SK-N-SH treated with all-trans-retinoic acid at 6 μM for 48 hours (cell line): ENCODE data around the gene CTNNA3.

Experiments
- ATAC-seq: fragments of 200-7000 bp; cut with Tn5 transposase; 3 replicates; pipeline ENCODE4 v1.9.1; 2020; ENCODE audit warnings: mild to moderate bottlenecking, moderate library complexity
- ARNTL ChIP-seq: fragments of 450-650 bp; formaldehyde crosslinking; IDR thresholded peaks from 2 replicates; pipeline ENCODE4 v1.5.0; 2020; ENCODE audit warnings: low read depth, mild to moderate bottlenecking, moderate library complexity, borderline replicate concordance
- CREB5 ChIP-seq: fragments of 250-450 bp; sonication (Bioruptor Pico); IDR thresholded peaks from 2 replicates; pipeline ENCODE4 v1.5.1; 2020; ENCODE audit warnings: low read depth, mild to moderate bottlenecking, moderate library complexity
- CSDC2 ChIP-seq: fragments of 250-450 bp; sonication (Bioruptor Pico); IDR thresholded peaks from 2 replicates; pipeline ENCODE4 v1.5.0; 2020; ENCODE audit warnings: mild to moderate bottlenecking, moderate library complexity
- CSRNP3 ChIP-seq: fragments of 250-450 bp; sonication (Bioruptor Pico); IDR thresholded peaks from 2 replicates; pipeline ENCODE4 v1.5.1; 2021; ENCODE audit warnings: mild to moderate bottlenecking, moderate library complexity
- ESRRG ChIP-seq: fragments of 250-450 bp; sonication (Bioruptor Pico); IDR thresholded peaks from 2 replicates; pipeline ENCODE4 v1.6.1; 2021; ENCODE audit warnings: mild to moderate bottlenecking
- GLIS3 ChIP-seq: fragments of 250-450 bp; sonication (Bioruptor Pico); IDR thresholded peaks from 2 replicates; pipeline ENCODE4 v1.5.0; 2020; ENCODE audit warnings: mild to moderate bottlenecking, moderate library complexity
- ISL1 ChIP-seq: fragments of 250-450 bp; sonication (Bioruptor Pico); IDR thresholded peaks from 2 replicates; pipeline ENCODE4 v2.1.2; 2022; ENCODE audit warnings: mild to moderate bottlenecking, moderate library complexity
- OSR1 ChIP-seq: fragments of 250-450 bp; sonication (Bioruptor Pico); IDR thresholded peaks from 2 replicates; pipeline ENCODE4 v1.8.0; 2022; ENCODE audit warnings: moderate library complexity, mild to moderate bottlenecking, inconsistent platforms
- POU6F1 ChIP-seq: fragments of 250-450 bp; sonication (Bioruptor Pico); IDR thresholded peaks from 2 replicates; pipeline ENCODE4 v1.8.0; 2021; ENCODE audit warnings: low read depth, mild to moderate bottlenecking, moderate library complexity, borderline replicate concordance
- PPARA ChIP-seq: fragments of 250-450 bp; sonication (Bioruptor Pico); IDR thresholded peaks from 2 replicates; pipeline ENCODE4 v1.5.0; 2020; ENCODE audit warnings: mild to moderate bottlenecking, borderline replicate concordance
- RARB ChIP-seq: fragments of 250-450 bp; sonication (Bioruptor Pico); IDR thresholded peaks from 2 replicates; pipeline ENCODE4 v1.8.0; 2021; ENCODE audit warnings: mild to moderate bottlenecking, moderate library complexity
- SNAI2 ChIP-seq: fragments of 250-450 bp; sonication (Bioruptor Pico); IDR thresholded peaks from 2 replicates; pipeline ENCODE4 v1.5.0; 2020; ENCODE audit warnings: mild to moderate bottlenecking, moderate library complexity
- TCF4 ChIP-seq: fragments of 250-450 bp; sonication (Bioruptor Pico); IDR thresholded peaks from 2 replicates; pipeline ENCODE4 v1.8.0; 2021; ENCODE audit warnings: mild to moderate bottlenecking, moderate library complexity, borderline replicate concordance
- TOX ChIP-seq: fragments of 250-450 bp; sonication (Bioruptor Pico); IDR thresholded peaks from 2 replicates; pipeline ENCODE4 v1.8.0; 2021; ENCODE audit warnings: mild to moderate bottlenecking, moderate library complexity, borderline replicate concordance
- TSHZ2 ChIP-seq: fragments of 250-450 bp; sonication (Bioruptor Pico); IDR thresholded peaks from 2 replicates; pipeline ENCODE4 v1.5.0; 2020; ENCODE audit warnings: mild to moderate bottlenecking, moderate library complexity
- ZC3H10 ChIP-seq: fragments of 250-450 bp; sonication (Bioruptor Pico); IDR thresholded peaks from 2 replicates; pipeline ENCODE4 v1.5.1; 2021; ENCODE audit warnings: mild to moderate bottlenecking, moderate library complexity
- ZFP3 ChIP-seq: fragments of 250-450 bp; sonication (Bioruptor Pico); IDR thresholded peaks from 2 replicates; pipeline ENCODE4 v1.5.0; 2020; ENCODE audit warnings: mild to moderate bottlenecking, moderate library complexity
- ZFP30 ChIP-seq: fragments of 450-650 bp; formaldehyde crosslinking; IDR thresholded peaks from 2 replicates; pipeline ENCODE4 v1.5.0; 2022; ENCODE audit warnings: mild to moderate bottlenecking, moderate library complexity
- ZNF70 ChIP-seq: fragments of 450-650 bp; formaldehyde crosslinking; IDR thresholded peaks from 2 replicates; pipeline ENCODE4 v1.5.0; 2020; ENCODE audit warnings: mild to moderate bottlenecking, moderate library complexity
- ZNF8 ChIP-seq: fragments of 450-650 bp; formaldehyde crosslinking; IDR thresholded peaks from 2 replicates; pipeline ENCODE4 v1.5.0; 2020; ENCODE audit warnings: mild to moderate bottlenecking, moderate library complexity

Gene CTNNA3

GRCh38 chr10:66941491-66941890 lies 754.5 kb downstream of the CTNNA3 start:
- ATAC-seq, result no peak
- TF ChIP-seq ZFP30 (no peak), RARB (CRISPR knock-in tag) (no peak), ZC3H10 (CRISPR knock-in tag) (no peak), TSHZ2 (CRISPR knock-in tag) (no peak), CSDC2 (CRISPR knock-in tag) (no peak)

GRCh38 chr10:66940965-66941364 lies 755.0 kb downstream of the CTNNA3 start:
- TF ChIP-seq CSRNP3 (CRISPR knock-in tag), result no peak
- no peak for TF ChIP-seq OSR1 (CRISPR knock-in tag)
- TF ChIP-seq RARB (CRISPR knock-in tag), result no peak
- TF ChIP-seq ZNF8 (CRISPR knock-in tag), result no peak
- no peak for TF ChIP-seq GLIS3
- no peak for TF ChIP-seq CREB5 (CRISPR knock-in tag)
- no peak for TF ChIP-seq TCF4 (CRISPR knock-in tag)
- no peak for TF ChIP-seq ZFP3 (CRISPR knock-in tag)
- ATAC-seq, result no peak

GRCh38 chr10:66934711-66935110 lies 761.3 kb downstream of the CTNNA3 start:
- TF ChIP-seq RARB (CRISPR knock-in tag), result no peak
- TF ChIP-seq CSDC2 (CRISPR knock-in tag), result no peak
- TF ChIP-seq PPARA, result no peak
- TF ChIP-seq ARNTL (CRISPR knock-in tag), result no peak
- no peak for TF ChIP-seq ISL1 (CRISPR knock-in tag)
- TF ChIP-seq ZC3H10 (CRISPR knock-in tag), result no peak
- TF ChIP-seq OSR1 (CRISPR knock-in tag), result no peak
- no peak for TF ChIP-seq POU6F1 (CRISPR knock-in tag)
- no peak for TF ChIP-seq TOX (CRISPR knock-in tag)
- no peak for TF ChIP-seq GLIS3
- no peak for TF ChIP-seq ZNF70 (CRISPR knock-in tag)
- TF ChIP-seq CSRNP3 (CRISPR knock-in tag), result no peak
- no peak for TF ChIP-seq ZNF8 (CRISPR knock-in tag)
- TF ChIP-seq ZFP3 (CRISPR knock-in tag), result no peak
- no peak for TF ChIP-seq ZFP30
- no peak for TF ChIP-seq CREB5 (CRISPR knock-in tag)
- TF ChIP-seq ESRRG (CRISPR knock-in tag), result no peak
- TF ChIP-seq SNAI2 (CRISPR knock-in tag), result no peak
- no peak for TF ChIP-seq TCF4 (CRISPR knock-in tag)
- no peak for ATAC-seq
